Neural cell (in vitro differentiated cells): ENCODE measurements around the gene PPP1R2B. TPM values are rescaled to one million over a fixed set of nuclear protein-coding genes. Genes with fewer than 3 reads are reported as not detected.

ENCODE experiments used
- H2AFZ ChIP-seq: fragments of 200-600, 300-800 bp; sonication (generic), shearing (Covaris generic); 2 replicates; pipeline ENCODE4 v1.6.0; 2014; ENCODE audit warnings: low read depth, mild to moderate bottlenecking, antibody characterized with exemption, low read length, moderate library complexity
- H3F3A ChIP-seq: fragments of 200-600 bp; shearing (Covaris generic); 2 replicates; pipeline ENCODE4 v1.6.1; 2016; ENCODE audit warnings: mild to moderate bottlenecking, moderate library complexity, mixed read lengths, antibody characterized with exemption, low read length; ENCODE audit not compliant: insufficient read depth, poor library complexity, severe bottlenecking
- H3K27ac ChIP-seq: fragments of 200-600, 300-800 bp; sonication (generic), shearing (Covaris generic); 2 replicates; pipeline ENCODE4 v1.5.1; 2014; ENCODE audit warnings: mild to moderate bottlenecking, low read length, moderate library complexity
- H3K27me3 ChIP-seq: fragments of 300-800, 200-600 bp; sonication (generic), shearing (Covaris generic); 2 replicates; pipeline ENCODE4 v1.6.0; 2014; ENCODE audit warnings: mild to moderate bottlenecking, low read depth, low read length, moderate library complexity; ENCODE audit not compliant: insufficient read depth
- H3K36me3 ChIP-seq: fragments of 300-800, 200-600 bp; sonication (generic), shearing (Covaris generic); 2 replicates; pipeline ENCODE4 v1.5.1; 2014; ENCODE audit warnings: mild to moderate bottlenecking, antibody characterized with exemption, low read length, moderate library complexity; ENCODE audit not compliant: insufficient read depth
- H3K4me2 ChIP-seq: fragments of 300-800, 200-600 bp; sonication (generic), shearing (Covaris generic); 2 replicates; pipeline ENCODE4 v1.6.0; 2014; ENCODE audit warnings: mild to moderate bottlenecking, low read length
- H3K4me3 ChIP-seq: fragments of 300-800, 200-600 bp; sonication (generic), shearing (Covaris generic); 2 replicates; pipeline ENCODE4 v1.5.1; 2014; ENCODE audit warnings: mild to moderate bottlenecking, low read length, moderate library complexity
- H3K79me2 ChIP-seq: fragments of 200-600 bp; shearing (Covaris generic); replicated peaks from 2 replicates; pipeline ENCODE4 v1.6.0; 2014; ENCODE audit warnings: mild to moderate bottlenecking, low read length, moderate library complexity; ENCODE audit not compliant: insufficient read depth
- H3K9ac ChIP-seq: fragments of 300-800, 200-600 bp; sonication (generic), shearing (Covaris generic); 2 replicates; pipeline ENCODE4 v1.6.1; 2016; ENCODE audit warnings: mild to moderate bottlenecking, low read length, mixed read lengths
- H3K9me2 ChIP-seq: fragments of 200-600 bp; shearing (Covaris generic); 2 replicates; pipeline ENCODE4 v1.6.1; 2016; ENCODE audit warnings: mild to moderate bottlenecking, low read length, mixed read lengths; ENCODE audit not compliant: insufficient read depth
- H3K9me3 ChIP-seq: fragments of 200-600, 300-800 bp; sonication (generic), shearing (Covaris generic); 2 replicates; pipeline ENCODE4 v1.6.1; 2016; ENCODE audit warnings: mild to moderate bottlenecking, mixed run types, low read length, moderate library complexity, mixed read lengths
- H4K20me1 ChIP-seq: fragments of 200-600 bp; shearing (Covaris generic); 2 replicates; pipeline ENCODE4 v1.6.1; 2016; ENCODE audit warnings: mild to moderate bottlenecking, mixed run types; ENCODE audit not compliant: insufficient read depth
- EP300 ChIP-seq: fragments of 450-650 bp; conservative IDR thresholded peaks from 2 replicates; pipeline ENCODE4 v1.6.1; 2014; ENCODE audit warnings: antibody characterized with exemption, mild to moderate bottlenecking, moderate library complexity; ENCODE audit not compliant: poor library complexity, severe bottlenecking
- EZH2 ChIP-seq: fragments of 200-600, 300-800 bp; shearing (Covaris generic), sonication (generic); IDR thresholded peaks from 2 replicates; pipeline ENCODE4 v1.6.1; 2014; ENCODE audit warnings: antibody characterized with exemption, low read length, borderline replicate concordance, mild to moderate bottlenecking; ENCODE audit not compliant: insufficient read depth, poor library complexity, severe bottlenecking
- MXI1 ChIP-seq: fragments of 450-650 bp; conservative IDR thresholded peaks from 2 replicates; pipeline ENCODE4 v1.6.1; 2014; ENCODE audit warnings: antibody characterized with exemption, mild to moderate bottlenecking; ENCODE audit not compliant: poor library complexity, severe bottlenecking
- POLR2AphosphoS5 ChIP-seq: IDR thresholded peaks from 2 replicates; pipeline ENCODE4 v1.6.1; 2012
- RAD21 ChIP-seq: fragments of 450-650 bp; conservative IDR thresholded peaks from 2 replicates; pipeline ENCODE4 v1.6.1; 2014; ENCODE audit warnings: antibody characterized with exemption, mild to moderate bottlenecking, moderate library complexity
- SMC3 ChIP-seq: fragments of 450-650 bp; conservative IDR thresholded peaks from 2 replicates; pipeline ENCODE4 v1.6.1; 2014; ENCODE audit warnings: antibody characterized with exemption, mild to moderate bottlenecking, moderate library complexity; ENCODE audit not compliant: poor library complexity
- TAF1 ChIP-seq: IDR thresholded peaks from 2 replicates; pipeline ENCODE4 v1.6.1; 2012; ENCODE audit warnings: low read depth
- polyA plus RNA-seq: library from polyadenylated mRNA; depleted of rRNA; stranded (reverse); fragments of >200 nt; gene quantifications from 2 replicates; pipeline ENCODE4 v1.2.3, GENCODE V29; 2014
- TF ChIP-seq, protein P1 (sequence below): IDR thresholded peaks from 2 replicates; pipeline ENCODE4 v1.6.1; 2012; ENCODE audit warnings: borderline replicate concordance
- TF ChIP-seq, protein P2 (sequence below): fragments of 450-650 bp; IDR thresholded peaks from 2 replicates; pipeline ENCODE4 v1.5.1; 2014; ENCODE audit warnings: antibody characterized with exemption, mild to moderate bottlenecking, moderate library complexity; ENCODE audit not compliant: poor library complexity, severe bottlenecking

Gene PPP1R2B
- polyA plus RNA-seq, 1 donor from 2014 or later, result not detected

DNA sequence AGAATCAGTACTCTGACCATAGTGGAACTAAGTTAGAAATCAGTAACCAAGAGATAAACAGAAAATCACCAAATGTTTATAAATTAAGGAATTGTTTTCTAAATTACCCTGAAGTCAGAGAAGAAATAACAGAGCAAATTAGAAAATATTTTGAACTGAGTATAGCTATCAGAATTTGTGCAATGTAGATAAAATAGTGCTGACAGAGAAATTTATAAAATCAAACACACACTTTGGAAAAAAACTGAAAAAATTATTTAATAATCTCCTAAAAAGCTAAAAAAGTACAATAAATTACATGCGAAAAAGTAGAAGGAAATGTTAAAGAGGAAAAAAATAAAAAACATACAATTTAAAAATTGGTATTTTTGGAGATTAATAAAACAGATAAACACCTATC is 37.1 kb upstream of the PPP1R2B start:
- Histone ChIP-seq H3K4me2 (no peak overlapping the region), H3K9me3 (no peaks in the 10 kb centered on the region), H3K79me2 (no peaks in the 10 kb centered on the region), H2AFZ (no peak overlapping the region), H3K27ac (no peak overlapping the region), H3K27me3 (no peaks in the 10 kb centered on the region), H3K4me3 (no peak overlapping the region), H4K20me1 (no peaks in the 10 kb centered on the region), H3K9ac (no peak overlapping the region), H3K36me3 (no peaks in the 10 kb centered on the region), H3K9me2 (no peaks in the 10 kb centered on the region), H3F3A (no peaks in the 10 kb centered on the region)
- TF ChIP-seq, protein P1, sequence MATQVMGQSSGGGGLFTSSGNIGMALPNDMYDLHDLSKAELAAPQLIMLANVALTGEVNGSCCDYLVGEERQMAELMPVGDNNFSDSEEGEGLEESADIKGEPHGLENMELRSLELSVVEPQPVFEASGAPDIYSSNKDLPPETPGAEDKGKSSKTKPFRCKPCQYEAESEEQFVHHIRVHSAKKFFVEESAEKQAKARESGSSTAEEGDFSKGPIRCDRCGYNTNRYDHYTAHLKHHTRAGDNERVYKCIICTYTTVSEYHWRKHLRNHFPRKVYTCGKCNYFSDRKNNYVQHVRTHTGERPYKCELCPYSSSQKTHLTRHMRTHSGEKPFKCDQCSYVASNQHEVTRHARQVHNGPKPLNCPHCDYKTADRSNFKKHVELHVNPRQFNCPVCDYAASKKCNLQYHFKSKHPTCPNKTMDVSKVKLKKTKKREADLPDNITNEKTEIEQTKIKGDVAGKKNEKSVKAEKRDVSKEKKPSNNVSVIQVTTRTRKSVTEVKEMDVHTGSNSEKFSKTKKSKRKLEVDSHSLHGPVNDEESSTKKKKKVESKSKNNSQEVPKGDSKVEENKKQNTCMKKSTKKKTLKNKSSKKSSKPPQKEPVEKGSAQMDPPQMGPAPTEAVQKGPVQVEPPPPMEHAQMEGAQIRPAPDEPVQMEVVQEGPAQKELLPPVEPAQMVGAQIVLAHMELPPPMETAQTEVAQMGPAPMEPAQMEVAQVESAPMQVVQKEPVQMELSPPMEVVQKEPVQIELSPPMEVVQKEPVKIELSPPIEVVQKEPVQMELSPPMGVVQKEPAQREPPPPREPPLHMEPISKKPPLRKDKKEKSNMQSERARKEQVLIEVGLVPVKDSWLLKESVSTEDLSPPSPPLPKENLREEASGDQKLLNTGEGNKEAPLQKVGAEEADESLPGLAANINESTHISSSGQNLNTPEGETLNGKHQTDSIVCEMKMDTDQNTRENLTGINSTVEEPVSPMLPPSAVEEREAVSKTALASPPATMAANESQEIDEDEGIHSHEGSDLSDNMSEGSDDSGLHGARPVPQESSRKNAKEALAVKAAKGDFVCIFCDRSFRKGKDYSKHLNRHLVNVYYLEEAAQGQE, result no peak
- TF ChIP-seq EP300, result no peak
- TF ChIP-seq MXI1, result no peak
- TF ChIP-seq TAF1, result no peak
- TF ChIP-seq EZH2, result no peak
- TF ChIP-seq RAD21, result no peak
- no peak for TF ChIP-seq POLR2AphosphoS5
- TF ChIP-seq, protein P2, sequence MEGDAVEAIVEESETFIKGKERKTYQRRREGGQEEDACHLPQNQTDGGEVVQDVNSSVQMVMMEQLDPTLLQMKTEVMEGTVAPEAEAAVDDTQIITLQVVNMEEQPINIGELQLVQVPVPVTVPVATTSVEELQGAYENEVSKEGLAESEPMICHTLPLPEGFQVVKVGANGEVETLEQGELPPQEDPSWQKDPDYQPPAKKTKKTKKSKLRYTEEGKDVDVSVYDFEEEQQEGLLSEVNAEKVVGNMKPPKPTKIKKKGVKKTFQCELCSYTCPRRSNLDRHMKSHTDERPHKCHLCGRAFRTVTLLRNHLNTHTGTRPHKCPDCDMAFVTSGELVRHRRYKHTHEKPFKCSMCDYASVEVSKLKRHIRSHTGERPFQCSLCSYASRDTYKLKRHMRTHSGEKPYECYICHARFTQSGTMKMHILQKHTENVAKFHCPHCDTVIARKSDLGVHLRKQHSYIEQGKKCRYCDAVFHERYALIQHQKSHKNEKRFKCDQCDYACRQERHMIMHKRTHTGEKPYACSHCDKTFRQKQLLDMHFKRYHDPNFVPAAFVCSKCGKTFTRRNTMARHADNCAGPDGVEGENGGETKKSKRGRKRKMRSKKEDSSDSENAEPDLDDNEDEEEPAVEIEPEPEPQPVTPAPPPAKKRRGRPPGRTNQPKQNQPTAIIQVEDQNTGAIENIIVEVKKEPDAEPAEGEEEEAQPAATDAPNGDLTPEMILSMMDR, result no peak
- no peak for TF ChIP-seq SMC3

DNA sequence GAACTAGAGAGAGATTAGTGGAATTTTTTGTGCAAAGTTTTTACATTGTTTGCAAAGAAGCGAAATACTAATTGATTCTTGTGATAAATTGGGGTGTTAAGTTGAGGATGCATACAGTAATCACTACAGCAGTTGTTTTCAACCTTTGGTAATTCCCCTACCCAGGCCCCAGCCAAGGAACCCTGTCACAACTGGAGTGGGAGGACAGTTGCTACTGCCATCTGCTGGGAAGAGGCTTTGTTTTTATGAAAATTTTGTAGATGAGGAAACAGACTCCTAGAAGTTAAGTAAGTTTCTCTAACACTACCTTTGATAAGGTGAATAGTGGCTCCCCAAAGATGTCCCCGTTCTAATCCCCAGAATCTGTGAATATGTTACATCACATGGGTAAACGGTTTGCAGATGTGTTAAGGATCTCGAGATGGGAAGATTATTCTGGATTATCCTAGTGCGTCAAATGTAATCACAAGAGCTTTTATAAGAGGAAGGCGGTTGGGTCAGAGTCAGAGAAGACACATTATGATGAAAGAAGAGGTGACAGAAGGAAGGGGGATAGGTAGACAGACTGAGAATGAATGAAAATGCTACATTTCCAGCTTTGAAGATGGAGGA is 34.0 kb upstream of the PPP1R2B start:
- Histone ChIP-seq H3K4me3 (no peak overlapping the region), H3K9me2 (no peaks in the 10 kb centered on the region), H3K27me3 (no peaks in the 10 kb centered on the region), H3F3A (no peaks in the 10 kb centered on the region), H3K79me2 (no peaks in the 10 kb centered on the region), H4K20me1 (no peaks in the 10 kb centered on the region), H3K4me2 (no peak overlapping the region), H3K9ac (no peak overlapping the region), H3K9me3 (no peaks in the 10 kb centered on the region), H2AFZ (no peak overlapping the region), H3K36me3 (no peaks in the 10 kb centered on the region), H3K27ac (no peak overlapping the region)
- TF ChIP-seq RAD21 (peak; percentile 39), EZH2 (no peak), SMC3 (peak; percentile 57)
- TF ChIP-seq, protein P2, result peak; percentile 31
